Muscle of arm (tissue), 12 donors: ENCODE measurements around the gene OTOGL. TPM values are rescaled to one million over a fixed set of nuclear protein-coding genes. Genes with fewer than 3 reads are reported as not detected.
A peak's percentile ranks its signal among the peaks of the same experiment; 100 is the strongest.
"Not testable (repeated sequence)": the region's sequence is repeated elsewhere in the genome, so short reads cannot be mapped to it uniquely, and the experiment has no call there.

Experiments
- DNase-seq: peaks from one replicate; pipeline ENCODE4 v3.0.0-alpha.2; 2013
- polyA plus RNA-seq, 12 donors: library from polyadenylated mRNA; unstranded; fragments of 120-200 nt; gene quantifications; one replicate each; pipeline ENCODE4 v1.2.1, GENCODE V29; 2013; ENCODE audit not compliant: insufficient read length in 12 of 12

Gene OTOGL
- polyA plus RNA-seq, 12 donors, result 0.30 to 0.74 (median 0.61) TPM; not detected in 2

DNA sequence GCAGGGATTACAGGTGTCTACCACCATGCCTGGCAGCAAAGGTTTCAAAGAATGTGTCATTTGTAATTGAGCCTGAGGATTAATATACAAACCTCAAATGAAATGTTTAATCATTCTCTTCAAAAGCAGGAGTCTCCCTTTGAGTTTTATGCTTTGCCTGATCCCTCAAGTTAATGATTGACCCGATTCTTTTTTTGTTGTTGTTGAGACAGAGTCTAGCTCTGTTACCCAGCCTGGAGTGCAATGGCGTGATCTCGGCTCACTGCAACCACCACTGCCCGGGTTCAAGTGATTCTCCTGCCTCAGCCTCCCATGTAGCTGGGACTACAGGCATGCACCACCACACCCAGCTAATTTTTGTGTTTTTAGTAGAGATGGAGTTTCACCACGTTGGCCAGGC lies 119.6 kb downstream of the OTOGL start:
- DNase-seq, result not testable (repeated sequence)

DNA sequence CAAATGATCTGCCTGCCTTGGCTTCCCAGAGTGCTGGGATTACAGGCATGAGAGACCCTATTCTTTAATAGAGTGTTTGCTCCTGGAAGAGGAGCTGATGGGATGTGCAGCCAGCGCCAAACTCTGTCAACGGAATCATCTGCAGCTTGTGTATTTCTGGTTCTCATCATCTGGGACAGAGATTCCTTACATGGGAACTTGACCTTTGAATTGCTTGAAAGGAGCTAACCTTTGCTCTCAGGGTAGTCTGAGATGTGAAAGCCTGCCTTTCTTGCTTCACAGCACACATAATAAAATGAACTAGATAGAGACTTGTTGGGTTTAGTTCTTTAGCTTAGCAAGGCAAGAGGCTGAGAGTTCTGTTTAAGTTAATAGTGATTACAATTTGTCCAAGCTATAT lies 120.0 kb downstream of the OTOGL start:
- DNase-seq, result no peak

DNA sequence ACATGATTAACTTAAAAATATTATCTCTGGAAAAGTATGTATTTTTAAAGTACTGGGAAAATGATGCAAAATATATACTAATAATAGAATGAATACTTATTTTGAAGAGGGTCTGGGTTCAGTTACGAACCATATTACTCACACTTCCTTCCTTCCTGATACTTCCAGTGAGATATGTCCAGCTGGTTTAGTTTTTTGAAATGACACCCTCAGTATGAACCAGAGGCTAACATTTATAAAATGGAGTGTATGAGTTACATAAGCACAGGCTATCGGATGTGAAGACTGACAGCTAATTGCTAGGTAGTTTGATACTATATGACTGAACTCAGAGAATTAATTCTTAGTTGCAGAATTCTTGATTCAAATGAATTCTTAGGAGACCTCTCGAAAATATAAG lies 122.9 kb downstream of the OTOGL start:
- DNase-seq, result no peak

DNA sequence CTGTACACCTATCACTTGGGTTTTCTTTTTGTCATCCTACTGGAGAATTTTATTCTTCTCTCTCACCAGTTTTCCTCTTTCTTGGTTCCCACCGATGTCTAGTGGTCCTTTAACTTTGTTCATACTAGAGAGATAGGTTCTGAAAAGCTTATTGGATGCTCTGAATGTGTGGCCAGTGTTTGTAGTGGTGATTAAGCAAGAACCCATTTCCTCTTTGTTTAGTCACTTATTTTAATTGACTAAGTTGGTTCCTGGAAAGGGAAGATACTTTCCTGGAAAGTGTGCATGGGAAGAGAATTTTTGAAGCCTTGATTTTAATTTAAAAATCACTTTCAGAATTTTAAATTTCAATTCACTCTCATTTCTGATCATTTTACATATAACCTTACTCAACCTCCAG lies 127.2 kb downstream of the OTOGL start:
- no peak for DNase-seq

DNA sequence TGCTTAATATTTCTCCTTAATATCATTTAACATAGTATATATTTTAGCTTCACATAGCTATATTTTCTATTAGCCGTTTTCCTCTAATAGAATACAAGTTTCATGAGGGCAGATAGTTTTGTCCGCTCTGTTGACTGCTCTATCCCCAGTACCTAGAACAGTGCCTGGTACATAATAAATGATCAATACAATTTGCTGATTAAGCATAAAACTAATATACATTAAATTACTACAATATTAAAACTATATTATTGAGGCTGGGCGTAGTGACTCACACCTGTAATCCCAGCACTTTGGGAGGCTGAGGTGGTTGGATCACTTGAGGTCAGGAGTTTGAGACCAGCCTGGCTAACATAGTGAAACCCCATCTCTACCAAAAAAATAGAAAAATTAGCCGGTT lies 128.6 kb downstream of the OTOGL start:
- DNase-seq, result not testable (repeated sequence)

DNA sequence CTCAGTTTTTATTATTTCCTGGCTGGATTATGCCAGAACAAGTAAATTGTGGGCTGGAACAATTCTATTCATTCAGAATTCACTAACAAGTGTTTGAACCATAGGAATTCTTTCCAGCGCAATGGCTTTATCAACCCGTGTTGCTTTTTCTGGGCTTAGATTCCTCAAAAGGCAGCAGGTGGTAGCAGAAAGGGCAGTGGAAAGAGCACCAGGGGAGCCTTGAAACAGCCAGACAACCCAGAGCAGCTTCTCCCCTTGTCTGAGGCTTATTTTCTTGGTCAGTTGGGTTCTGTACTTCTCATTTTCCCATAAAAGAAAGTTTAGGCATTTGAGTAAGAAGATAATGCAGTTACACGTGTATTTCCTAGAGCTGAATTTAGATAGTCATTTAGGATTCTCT lies 130.7 kb downstream of the OTOGL start:
- DNase-seq, result peak; percentile 17

DNA sequence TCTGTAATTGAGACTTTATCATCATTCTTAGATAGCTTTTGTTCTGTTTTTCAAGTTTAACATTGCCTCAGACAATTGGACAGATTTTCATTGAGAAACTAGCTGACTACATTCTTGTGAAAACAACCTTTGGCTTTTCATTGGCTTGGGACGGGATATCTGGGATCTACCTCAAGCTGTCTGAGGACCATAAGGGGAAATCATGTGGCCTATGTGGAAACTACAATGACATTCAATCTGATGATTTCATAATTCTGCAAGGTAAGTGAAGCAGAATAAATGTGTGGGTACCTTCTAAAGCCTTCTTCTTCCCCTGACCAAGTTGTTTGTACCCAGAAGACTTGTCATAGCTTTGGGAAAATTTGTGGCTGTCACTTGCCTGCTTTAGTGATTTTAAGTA lies 133.5 kb downstream of the OTOGL start:
- DNase-seq, result no peak

DNA sequence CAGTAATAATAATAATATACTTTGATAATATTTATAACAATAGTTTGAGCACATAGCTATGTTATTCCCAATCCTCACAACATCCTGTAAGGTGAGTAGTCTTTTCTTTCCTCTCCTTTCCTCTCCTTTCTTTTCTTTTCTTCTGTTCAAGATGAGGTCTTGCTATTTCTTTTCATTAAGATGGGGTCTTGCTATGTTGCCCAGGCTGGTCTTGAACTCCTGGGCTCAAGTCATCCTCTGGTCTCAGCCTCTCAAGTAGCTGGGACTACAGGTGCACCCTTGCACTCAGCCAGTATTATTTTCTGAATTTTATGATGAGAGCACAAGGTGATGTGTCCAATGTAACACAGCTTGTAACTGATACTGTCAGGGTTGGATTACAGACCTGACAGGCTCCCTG lies 134.6 kb downstream of the OTOGL start:
- no peak for DNase-seq

DNA sequence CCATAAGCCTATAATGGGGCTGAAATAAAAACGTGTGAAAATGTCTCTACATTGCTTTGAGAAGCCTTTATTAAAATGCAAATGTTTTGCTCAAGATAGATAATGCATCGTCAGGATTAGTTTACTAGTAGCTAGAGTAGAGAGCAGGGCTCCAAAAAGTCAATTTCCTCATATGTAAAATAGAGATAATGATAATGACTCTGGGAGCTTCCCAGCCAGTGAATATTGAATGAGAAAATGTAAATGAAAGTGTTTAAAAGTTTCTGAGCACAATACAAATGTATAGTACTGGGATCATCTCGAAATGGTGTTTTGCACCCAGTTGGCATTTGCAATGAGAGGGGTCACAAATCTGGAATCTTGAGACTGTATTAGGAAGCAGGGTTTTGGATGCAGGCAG lies 135.3 kb downstream of the OTOGL start:
- DNase-seq, result no peak

DNA sequence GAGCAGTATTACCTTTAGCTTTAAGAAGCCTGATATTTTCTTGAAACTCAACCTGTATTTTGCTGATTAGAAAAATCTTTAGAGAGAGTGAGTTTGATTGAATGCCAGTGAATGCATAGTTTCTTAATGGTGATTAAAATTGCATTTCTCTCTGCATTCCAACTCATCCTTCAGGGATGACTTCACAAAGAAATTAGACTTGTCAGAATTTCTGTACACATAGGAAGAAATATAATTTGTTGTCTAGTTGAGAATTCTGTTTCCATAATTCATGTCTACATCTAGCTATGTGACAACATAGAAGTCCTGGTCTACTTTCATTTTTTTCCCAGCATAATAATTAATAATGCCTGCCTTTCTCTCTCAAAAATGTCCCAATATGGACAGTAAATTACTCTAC lies 136.6 kb downstream of the OTOGL start:
- DNase-seq, result no peak

DNA sequence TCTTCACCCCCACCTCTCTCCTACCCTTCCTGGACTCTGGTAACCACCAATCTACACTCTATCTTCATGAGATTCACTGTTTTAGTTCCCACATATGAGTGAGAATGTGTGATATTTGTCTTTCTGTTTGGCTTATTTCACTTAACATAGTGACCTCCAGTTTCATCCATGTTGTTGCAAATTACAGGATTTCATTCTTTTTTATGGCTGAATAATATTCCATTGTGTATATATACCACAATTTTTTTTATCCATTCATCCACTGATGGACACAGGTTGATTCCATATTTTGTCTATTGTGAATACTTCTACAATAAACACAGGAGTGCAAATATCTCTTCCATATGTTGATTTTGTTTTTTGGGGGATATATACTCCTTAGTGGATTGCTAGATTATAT lies 140.5 kb downstream of the OTOGL start:
- no peak for DNase-seq

DNA sequence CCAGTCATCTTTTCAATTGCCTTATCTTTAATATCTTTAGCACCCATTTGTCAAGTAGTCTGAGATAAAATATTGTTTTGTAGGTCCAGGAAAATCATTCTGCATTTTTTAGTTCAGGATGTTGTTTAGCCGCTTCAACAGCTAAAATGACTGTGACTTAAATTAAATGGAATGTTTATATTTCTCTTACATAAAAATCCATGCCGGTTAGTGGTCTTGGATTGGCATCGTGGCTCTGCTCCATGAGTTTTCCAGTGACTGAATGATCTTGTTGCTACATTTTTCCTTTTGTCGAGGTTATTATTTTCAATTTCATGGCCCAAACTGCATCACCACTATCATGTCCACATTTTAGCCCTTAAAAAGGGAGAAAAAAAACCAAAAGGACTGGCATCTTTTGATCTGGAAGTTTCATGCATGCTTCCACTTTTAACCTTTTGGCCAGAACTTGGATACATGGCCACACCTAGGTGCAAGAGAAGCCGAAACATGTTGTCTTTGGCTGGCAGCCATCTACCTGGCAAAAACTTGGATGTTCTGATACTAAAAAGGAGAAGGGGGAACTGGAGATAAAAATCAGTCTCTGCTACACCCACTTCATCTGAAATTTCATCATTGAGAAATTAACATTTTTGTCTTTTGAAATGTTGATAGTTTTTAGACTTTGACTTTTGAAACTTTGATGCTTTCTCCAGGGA lies 142.4 kb downstream of the OTOGL start:
- no peak for DNase-seq

DNA sequence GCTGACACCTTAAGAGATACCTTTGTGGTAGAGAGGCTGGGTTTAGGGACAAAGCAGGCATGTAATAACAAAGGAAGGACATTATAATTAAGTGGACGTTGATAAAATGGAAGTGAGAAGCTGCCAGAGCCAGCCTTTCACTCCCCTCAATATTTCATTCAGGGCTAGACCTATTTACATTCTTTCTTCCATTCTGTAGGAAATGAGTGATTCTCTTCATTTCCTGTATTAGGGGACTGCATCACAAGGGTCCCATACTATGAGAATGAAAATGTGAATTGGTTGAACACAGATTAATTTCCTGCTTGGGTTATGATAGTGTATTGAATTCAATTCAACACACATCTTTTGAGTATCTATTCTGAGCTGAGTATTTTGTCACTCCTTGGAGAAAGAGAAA lies 143.0 kb downstream of the OTOGL start:
- no peak for DNase-seq

DNA sequence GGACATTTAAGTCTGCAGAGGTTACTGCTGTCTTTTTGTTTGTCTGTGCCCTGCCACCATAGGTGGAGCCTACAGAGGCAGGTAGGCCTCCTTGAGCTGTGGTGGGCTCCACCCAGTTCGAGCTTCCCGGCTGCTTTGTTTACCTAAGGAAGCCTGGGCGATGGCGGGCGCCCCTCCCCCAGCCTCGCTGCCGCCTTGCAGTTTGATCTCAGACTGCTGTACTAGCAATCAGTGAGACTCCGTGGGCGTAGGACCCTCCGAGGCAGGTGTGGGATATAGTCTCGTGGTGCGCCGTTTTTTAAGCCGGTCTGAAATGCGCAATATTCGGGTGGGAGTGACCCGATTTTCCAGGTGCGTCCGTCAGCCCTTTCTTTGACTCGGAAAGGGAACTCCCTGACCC lies 150.2 kb downstream of the OTOGL start:
- not testable (repeated sequence) for DNase-seq

DNA sequence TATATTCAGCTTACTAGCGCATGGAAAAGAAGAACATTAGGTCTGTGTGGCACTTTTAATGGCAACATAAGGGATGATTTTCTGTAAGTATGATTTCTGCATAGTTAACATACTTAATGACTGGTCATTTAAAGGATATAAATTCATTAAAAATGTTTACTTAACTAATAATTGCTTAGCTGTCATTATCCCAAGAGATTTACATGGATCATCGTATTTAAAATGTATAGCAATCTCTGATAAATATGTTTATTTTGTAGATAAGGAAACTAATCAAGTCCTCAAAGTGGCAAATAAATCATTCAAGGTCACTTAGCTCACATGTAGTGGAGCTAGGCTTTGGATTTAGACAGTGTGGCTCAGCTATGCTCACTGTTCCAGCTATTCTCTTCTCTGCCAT lies 158.6 kb downstream of the OTOGL start:
- no peak for DNase-seq

DNA sequence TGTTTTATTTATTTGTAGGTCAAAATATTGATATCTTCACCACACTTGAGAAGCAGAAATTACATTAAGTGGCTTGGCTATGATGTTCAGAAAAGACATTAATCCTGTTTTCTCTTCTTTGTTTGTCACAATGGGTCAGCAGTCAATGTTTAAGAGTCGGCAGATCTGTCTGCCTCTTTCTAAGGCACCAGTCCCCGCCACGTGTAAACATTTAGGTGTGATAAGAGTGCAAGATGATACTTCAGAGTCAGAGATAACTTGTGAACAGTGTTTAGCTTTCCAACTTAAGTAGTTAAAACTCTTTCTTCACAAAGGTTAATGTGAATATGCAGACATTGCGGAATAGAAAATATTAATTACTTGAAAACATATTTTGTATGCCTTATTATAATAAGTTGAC lies 160.9 kb downstream of the OTOGL start:
- no peak for DNase-seq

DNA sequence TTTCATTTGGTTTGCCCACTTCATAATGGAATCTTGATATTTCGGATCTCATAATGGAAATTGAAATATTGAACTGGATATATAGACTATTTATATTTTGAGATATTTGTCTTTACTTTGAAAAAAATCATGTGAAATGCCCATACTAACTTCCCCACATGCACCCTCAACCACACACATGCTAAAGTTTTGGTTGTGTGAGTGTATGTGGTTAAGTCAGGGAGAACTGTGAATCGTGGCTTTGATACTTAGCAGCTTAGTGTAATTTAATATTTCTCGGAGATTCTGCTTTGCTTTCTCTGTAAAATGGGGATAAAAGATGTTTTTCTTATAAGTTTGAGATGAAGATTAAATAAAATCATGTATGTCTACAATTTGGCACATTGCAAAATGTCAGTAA lies 162.1 kb downstream of the OTOGL start:
- DNase-seq, result no peak

DNA sequence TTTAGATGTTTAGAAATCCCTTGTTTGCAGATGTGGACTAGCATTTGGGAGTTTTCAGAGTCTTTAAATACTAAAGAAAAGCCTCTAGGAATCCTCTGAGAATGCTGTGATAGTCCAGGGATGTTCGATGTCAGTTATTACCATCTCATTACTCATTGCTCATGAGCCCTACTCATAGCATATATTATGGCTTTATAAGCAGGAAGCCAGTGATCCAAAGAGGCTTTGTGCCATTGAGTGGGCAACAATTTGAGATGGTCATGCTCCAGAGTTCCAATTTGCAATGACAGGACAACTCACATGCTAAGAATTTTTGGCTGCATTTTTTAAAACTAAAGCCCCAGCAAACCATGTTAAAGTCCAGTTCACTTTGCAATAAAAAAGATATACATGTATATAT lies 163.0 kb downstream of the OTOGL start:
- DNase-seq, result no peak

DNA sequence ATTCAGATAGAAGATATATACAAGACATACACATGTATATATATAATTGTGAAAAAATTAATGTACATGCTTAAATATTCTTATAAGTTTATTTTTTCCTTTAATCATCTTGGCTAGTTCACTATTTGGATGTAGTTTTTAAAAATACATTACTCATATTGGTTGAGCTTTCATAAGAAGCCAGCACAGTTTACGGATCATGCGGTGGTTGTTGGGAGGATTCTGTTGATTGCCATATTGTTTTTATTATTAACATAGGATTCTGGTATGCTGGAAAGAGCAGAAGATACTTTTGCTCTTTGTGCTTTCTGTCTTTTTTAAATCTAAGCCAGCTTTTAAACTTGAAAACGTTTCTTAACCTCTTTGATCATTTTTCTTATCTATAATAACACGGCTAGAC lies 163.4 kb downstream of the OTOGL start:
- no peak for DNase-seq

DNA sequence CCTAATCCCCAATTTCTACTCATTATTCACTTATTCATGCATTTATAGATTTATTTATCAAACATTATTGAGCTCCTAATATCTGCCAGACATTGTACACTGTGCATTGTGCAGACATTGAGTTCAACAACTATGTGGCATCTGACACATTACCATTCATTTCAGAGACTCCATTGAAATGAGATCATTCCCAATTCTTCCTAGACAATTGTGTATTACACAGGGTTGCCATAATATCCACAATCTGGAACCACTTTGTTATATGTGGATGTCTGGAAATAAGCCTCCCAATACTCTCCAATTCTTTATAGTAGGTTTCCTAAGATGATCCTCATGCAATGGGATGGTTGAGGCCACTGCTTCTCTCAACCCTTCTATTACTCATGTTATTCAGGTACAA lies 165.0 kb downstream of the OTOGL start:
- no peak for DNase-seq

DNA sequence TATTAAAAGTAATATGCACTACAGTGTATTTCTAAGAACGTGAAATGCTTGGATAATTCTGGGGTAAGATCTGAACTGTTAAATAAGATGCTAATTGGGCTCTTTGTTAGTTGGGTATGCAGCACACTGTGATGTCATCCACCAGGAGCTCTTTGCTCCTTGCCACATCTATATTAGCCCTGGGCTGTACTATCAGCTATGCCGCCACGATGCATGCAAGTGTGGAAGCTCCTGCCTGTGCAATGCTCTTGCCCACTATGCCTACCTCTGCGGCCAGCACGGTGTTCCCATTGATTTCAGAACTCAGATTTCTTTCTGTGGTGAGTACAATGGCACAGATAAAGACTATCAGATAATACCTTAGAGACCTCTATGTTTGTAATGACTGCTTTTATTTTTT lies 165.6 kb downstream of the OTOGL start:
- no peak for DNase-seq

DNA sequence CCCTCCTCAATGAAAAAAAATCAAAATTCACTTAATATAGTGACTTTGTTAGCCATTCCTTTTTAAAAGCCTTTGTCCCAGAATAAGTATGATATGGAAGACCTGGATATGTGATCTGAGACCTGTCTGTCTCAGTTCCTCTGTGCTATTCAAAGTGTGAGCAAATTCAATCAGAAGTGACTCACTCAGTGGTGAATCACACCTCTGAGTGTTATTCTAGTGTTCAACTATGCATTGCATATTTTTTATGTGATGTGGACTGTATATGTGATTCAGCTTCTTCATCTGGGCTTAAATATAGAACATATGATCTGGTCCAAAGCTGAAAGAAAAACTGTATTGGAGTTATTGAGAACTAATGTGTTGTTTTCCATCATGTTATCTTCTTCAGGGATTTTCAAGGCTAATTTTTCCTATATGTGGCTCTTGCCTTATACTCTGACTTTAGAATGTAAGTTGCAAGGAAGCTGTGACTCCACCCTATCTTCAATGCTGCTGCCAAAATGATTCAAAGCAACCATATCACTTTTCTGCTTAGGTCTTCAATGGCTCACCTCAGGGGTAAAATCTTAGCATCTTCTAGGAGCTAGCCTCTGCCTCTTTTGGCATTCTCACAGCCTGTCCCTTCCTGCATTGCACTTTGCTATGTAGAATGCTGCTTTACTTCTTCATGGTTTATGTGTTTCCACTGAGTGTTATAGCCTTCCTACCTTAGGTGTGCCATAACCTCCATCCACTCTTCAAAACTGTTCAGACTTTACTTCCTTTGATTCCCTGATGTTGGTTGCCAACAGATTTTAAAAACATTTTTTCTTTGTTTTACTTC lies 169.8 kb downstream of the OTOGL start:
- DNase-seq, result no peak

DNA sequence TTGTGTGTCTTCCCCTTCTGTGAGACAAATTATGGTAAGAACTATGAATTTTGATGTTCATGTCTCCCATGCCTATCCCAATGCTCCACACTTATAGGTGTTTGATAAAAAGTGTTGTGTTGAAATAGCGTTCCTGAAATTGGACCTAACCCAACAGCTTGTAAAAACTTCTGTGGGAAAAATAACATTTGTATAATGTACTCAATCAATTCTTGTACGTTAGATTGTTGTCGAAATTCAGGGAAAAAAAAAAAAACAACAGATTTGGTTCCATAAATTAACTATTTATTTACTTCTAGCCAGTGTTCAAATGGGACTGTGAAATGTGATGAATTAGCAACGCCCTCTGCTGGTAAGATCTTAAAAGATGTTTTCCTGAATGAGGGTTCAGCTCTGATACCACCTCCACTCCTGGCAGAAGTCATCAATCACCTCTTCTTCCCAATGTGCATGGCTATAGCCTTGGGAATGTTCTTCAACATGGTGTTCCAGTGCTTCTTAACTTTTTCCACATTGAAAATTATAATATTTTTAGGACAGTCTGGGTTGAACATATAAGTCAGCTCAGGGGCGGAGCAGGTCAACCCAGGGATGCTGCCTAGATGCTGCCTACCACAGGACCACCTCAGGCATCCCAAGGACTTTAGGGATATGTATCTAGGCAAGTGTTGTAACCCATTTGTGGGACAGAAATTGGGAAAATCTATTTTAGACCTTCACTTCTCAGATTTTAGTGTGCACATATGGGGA lies 170.6 kb downstream of the OTOGL start:
- peak; percentile 63 for DNase-seq
